Upper lobe of left lung (tissue), 6 donors: ENCODE measurements around the gene FCMR. TPM values are rescaled to one million over a fixed set of nuclear protein-coding genes. Genes with fewer than 3 reads are reported as not detected.

ENCODE experiments used
- ATAC-seq, 2 donors: fragments of 200-7000 bp; cut with Tn5 transposase; one replicate each; pipeline ENCODE4 v1.9.1; 2022; ENCODE audit warnings: mild to moderate bottlenecking in 2 of 2, moderate library complexity in 2 of 2; ENCODE audit not compliant: low FRiP score in 2 of 2
- DNase-seq, 2 donors: peaks; one replicate each; pipeline ENCODE4 v3.0.0-alpha.2; 2019 to 2020
- H3K27ac ChIP-seq, 4 donors: fragments of 200-600 bp; sonication (generic); one replicate each; pipeline ENCODE4 v1.5.1; 2016 to 2019
- H3K27me3 ChIP-seq, 4 donors: fragments of 200-600 bp; sonication (generic); one replicate each; pipeline ENCODE4 v1.5.1; 2017 to 2019
- H3K36me3 ChIP-seq, 4 donors: fragments of 200-600 bp; sonication (generic); one replicate each; pipeline ENCODE4 v1.5.1; 2016 to 2019
- H3K4me1 ChIP-seq, 4 donors: fragments of 200-600 bp; sonication (generic); one replicate each; pipeline ENCODE4 v1.5.1; 2018 to 2019
- H3K4me3 ChIP-seq, 4 donors: fragments of 200-600 bp; sonication (generic); one replicate each; pipeline ENCODE4 v1.5.1; 2017 to 2019; ENCODE audit warnings: mild to moderate bottlenecking in 2 of 4, moderate library complexity in 1 of 4
- H3K9me3 ChIP-seq, 4 donors: fragments of 200-600 bp; sonication (generic); one replicate each; pipeline ENCODE4 v1.5.1; 2018 to 2019
- EP300 ChIP-seq, 4 donors: sonication (generic); formaldehyde crosslinking; IDR thresholded peaks; one replicate each; pipeline ENCODE4 v1.5.1; 2017; ENCODE audit warnings: antibody characterized with exemption in 4 of 4, control low read depth in 2 of 4
- POLR2A ChIP-seq, 4 donors: fragments of 450-650 bp; IDR thresholded peaks; one replicate each; pipeline ENCODE4 v1.5.1; 2016 to 2017; ENCODE audit warnings: antibody characterized with exemption in 4 of 4, mild to moderate bottlenecking in 2 of 4
- POLR2AphosphoS5 ChIP-seq, 2 donors: sonication (generic); formaldehyde crosslinking; IDR thresholded peaks; one replicate each; pipeline ENCODE4 v1.5.1; 2017; ENCODE audit warnings: antibody characterized with exemption in 2 of 2
- WGBS, 2 donors: methylation state at CpG; one replicate each; pipeline ENCODE4 v1.1.5; 2017 to 2018; 5-methylcytosine and 5-hydroxymethylcytosine counted together
- total RNA-seq, 6 donors: library from RNA; depleted of rRNA in 4 of 6; stranded (reverse); fragments of >200 nt in 4 of 6; gene quantifications; one replicate each; pipeline versions ENCODE4 v1.1.0 to v1.2.1, GENCODE V29; 2016 to 2021
- TF ChIP-seq, protein P1 (sequence below), 6 experiments: fragments of 450-650 bp in 4 of 6; fragments of 200-600 bp in 2 of 6; sonication (generic) in 2 of 6; IDR thresholded peaks; one replicate each; pipeline ENCODE4 v1.5.1; 2016 to 2019; ENCODE audit warnings: antibody characterized with exemption in 6 of 6
- donor health status: DM: no; HTN: no; CAD: no; lungs with moderate emphysema.
- donor health status: DM: no; HTN: yes; CAD: no; lungs with severe emphysema.

The FCMR gene
- total RNA-seq, 6 donors from 2014 or later: 4.3 to 13.6 (median 7.2) TPM

DNA sequence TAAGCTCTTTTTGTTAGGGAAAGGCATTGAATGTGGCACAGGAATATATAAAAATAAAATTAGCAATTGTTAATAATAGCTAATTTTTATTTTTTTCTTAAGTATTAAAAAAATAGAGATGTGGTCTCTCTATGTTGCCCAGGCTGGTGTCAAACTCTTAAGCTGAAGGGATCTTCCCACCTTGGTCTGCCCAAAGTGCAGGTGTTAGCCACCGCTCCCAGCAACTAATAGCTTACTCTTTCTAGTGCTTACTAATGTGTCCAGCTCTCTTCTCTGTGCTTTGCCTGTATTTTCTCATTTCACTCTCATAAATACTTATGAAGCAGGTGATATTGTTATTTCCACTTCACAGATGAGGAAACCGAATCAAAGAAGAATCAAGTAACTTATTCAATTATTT lies 37.9 kb downstream of the FCMR start:
- DNase-seq (no peak), ATAC-seq (no peak)
- Histone ChIP-seq H3K4me1 (no peaks in the 10 kb centered on the region), H3K27ac (no peak overlapping the region), H3K36me3 (no peaks in the 10 kb centered on the region), H3K27me3 (no peaks in the 10 kb centered on the region), H3K9me3 (no peaks in the 10 kb centered on the region), H3K4me3 (no peak overlapping the region)
- TF ChIP-seq, protein P1, sequence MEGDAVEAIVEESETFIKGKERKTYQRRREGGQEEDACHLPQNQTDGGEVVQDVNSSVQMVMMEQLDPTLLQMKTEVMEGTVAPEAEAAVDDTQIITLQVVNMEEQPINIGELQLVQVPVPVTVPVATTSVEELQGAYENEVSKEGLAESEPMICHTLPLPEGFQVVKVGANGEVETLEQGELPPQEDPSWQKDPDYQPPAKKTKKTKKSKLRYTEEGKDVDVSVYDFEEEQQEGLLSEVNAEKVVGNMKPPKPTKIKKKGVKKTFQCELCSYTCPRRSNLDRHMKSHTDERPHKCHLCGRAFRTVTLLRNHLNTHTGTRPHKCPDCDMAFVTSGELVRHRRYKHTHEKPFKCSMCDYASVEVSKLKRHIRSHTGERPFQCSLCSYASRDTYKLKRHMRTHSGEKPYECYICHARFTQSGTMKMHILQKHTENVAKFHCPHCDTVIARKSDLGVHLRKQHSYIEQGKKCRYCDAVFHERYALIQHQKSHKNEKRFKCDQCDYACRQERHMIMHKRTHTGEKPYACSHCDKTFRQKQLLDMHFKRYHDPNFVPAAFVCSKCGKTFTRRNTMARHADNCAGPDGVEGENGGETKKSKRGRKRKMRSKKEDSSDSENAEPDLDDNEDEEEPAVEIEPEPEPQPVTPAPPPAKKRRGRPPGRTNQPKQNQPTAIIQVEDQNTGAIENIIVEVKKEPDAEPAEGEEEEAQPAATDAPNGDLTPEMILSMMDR (IDR thresholded peaks at IDR 0.05): no peak
- no peak for TF ChIP-seq POLR2A (IDR thresholded peaks at IDR 0.05)
- no peak for TF ChIP-seq POLR2AphosphoS5 (IDR thresholded peaks at IDR 0.05)
- TF ChIP-seq EP300 (IDR thresholded peaks at IDR 0.05): no peak
- 88 to 95% methylated on average over 2 of the region's 2 CpGs for WGBS, 2 donors

DNA sequence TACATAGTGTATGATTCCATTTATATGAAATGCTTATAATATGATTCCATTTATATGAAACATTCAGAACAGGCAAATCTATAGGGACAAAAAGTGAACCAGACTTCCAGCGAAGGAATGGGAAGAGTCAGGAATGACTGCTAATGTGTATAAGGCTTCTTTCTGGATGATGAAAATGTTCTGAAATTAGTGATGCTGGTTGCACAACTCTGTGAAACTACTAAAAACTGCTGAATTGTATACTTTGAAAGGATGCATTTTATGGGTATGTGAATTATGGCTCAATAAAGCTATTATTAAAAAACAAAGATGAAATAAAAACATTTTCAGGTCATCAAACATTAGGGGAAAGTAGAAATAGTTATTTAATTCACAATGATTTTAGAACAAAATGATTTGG lies 38.6 kb downstream of the FCMR start:
- Histone ChIP-seq H3K9me3 (peaks cover 0 to 6% (median 4%) of the 10 kb centered on the region in 4 donors), H3K27me3 (no peaks in the 10 kb centered on the region), H3K36me3 (no peaks in the 10 kb centered on the region), H3K4me1 (no peaks in the 10 kb centered on the region), H3K27ac (no peak overlapping the region), H3K4me3 (no peak overlapping the region)
- no peak for ATAC-seq
- WGBS, 2 donors: 97 to 100% methylated on average over 1 of the region's 1 CpG
- no peak for DNase-seq
- no peak for TF ChIP-seq POLR2AphosphoS5 (IDR thresholded peaks at IDR 0.05)
- TF ChIP-seq EP300 (IDR thresholded peaks at IDR 0.05): no peak
- TF ChIP-seq, protein P1 (IDR thresholded peaks at IDR 0.05): no peak
- no peak for TF ChIP-seq POLR2A (IDR thresholded peaks at IDR 0.05)

DNA sequence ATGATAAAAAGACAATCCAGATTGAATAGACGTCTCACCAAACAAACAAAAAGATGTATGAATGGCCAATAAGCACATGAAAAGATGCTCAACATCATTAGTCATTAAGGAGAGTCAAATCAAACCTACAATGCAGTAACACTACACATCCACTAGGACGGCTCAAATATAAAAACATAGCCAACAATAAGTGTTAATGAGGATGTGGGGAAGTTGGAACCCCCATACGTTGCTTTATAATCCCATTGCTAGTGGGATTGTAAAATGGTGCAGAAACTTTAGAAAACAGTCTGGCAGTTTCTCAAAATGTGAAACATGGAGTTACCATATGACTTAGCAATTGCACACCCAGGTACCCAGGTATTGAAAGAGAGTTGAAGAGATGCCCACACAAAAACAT lies 39.2 kb downstream of the FCMR start:
- no peaks in the 10 kb centered on the region for H3K36me3 ChIP-seq
- 76 to 79% methylated on average over 3 of the region's 3 CpGs for WGBS, 2 donors

DNA sequence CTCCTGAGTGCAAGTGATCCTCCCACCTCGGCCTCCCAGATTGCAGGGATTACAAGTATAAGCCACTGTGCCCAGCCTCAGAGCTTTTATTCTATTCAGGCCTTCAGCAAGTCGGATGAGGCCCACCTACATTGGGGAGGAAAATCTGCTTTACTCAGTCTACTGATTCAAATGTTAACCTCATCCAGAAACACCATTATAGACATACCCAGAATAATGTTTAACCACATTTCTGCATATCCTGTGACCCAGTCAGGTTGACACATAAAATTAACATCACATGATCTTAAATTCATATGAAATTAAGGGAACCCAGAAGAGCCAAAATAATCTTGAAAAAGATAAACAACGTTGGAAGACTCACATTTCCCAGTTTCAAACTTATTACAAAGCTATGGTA lies 41.4 kb downstream of the FCMR start:
- TF ChIP-seq, protein P1 (IDR thresholded peaks at IDR 0.05): no peak
- TF ChIP-seq POLR2A (IDR thresholded peaks at IDR 0.05) (no peak), POLR2AphosphoS5 (IDR thresholded peaks at IDR 0.05) (no peak), EP300 (IDR thresholded peaks at IDR 0.05) (no peak)
- no peaks in the 10 kb centered on the region for H3K36me3 ChIP-seq
- H3K4me1 ChIP-seq: no peaks in the 10 kb centered on the region
- ATAC-seq (no peak), DNase-seq (no peak)
- H3K27ac ChIP-seq: no peak overlapping the region
- peaks cover 0 to 8% (median 5%) of the 10 kb centered on the region in 4 donors for H3K9me3 ChIP-seq
- 83 to 86% methylated on average over 3 of the region's 3 CpGs for WGBS, 2 donors
- no peak overlapping the region for H3K4me3 ChIP-seq
- H3K27me3 ChIP-seq: no peaks in the 10 kb centered on the region

More for the DNA sequence above, 39.2 kb downstream of the FCMR start:
- no peak for TF ChIP-seq EP300 (IDR thresholded peaks at IDR 0.05)
- TF ChIP-seq, protein P1 (IDR thresholded peaks at IDR 0.05): no peak
- TF ChIP-seq POLR2A (IDR thresholded peaks at IDR 0.05): no peak
- TF ChIP-seq POLR2AphosphoS5 (IDR thresholded peaks at IDR 0.05): no peak
- DNase-seq (no peak), ATAC-seq (no peak)
- Histone ChIP-seq H3K27me3 (no peaks in the 10 kb centered on the region), H3K27ac (no peak overlapping the region), H3K4me1 (no peaks in the 10 kb centered on the region), H3K4me3 (no peak overlapping the region), H3K9me3 (peaks cover 0 to 8% (median 5%) of the 10 kb centered on the region in 4 donors)

DNA sequence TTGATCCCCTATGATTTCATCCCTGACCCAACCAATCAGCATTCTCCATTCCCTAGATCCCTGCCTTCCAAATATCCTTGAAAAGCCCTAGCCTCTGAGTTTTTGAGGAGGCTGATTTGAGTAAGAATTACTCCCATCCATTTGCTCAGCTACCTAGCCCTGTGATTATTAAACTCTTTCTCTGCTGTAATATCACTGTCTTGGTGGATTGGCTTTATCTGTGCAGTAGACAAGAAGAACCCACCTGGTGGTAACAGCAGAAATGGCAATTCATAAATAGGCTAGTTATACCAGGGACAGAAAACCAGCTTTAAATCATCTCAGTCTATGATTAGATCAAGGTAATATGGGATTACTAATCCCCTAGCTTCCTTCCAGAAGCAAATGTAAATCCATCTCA lies 43.3 kb downstream of the FCMR start:
- H3K36me3 ChIP-seq: no peaks in the 10 kb centered on the region
- no peak for DNase-seq
- peaks cover 0 to under 1% (median 0%) of the 10 kb centered on the region in 4 donors for H3K4me1 ChIP-seq
- H3K9me3 ChIP-seq: peaks cover 0 to 8% (median 5%) of the 10 kb centered on the region in 4 donors
- TF ChIP-seq POLR2A (IDR thresholded peaks at IDR 0.05) (no peak), POLR2AphosphoS5 (IDR thresholded peaks at IDR 0.05) (no peak), EP300 (IDR thresholded peaks at IDR 0.05) (no peak)
- ATAC-seq: no peak
- H3K4me3 ChIP-seq: no peak overlapping the region
- no peak overlapping the region for H3K27ac ChIP-seq
- H3K27me3 ChIP-seq: no peaks in the 10 kb centered on the region
